Fibroblast of pulmonary artery (primary cell): ENCODE measurements around the gene L2HGDH.
"Not testable (repeated sequence)": the region's sequence is repeated elsewhere in the genome, so short reads cannot be mapped to it uniquely, and the experiment has no call there.

ENCODE experiments used
- DNase-seq: peaks from one replicate; pipeline ENCODE4 v3.0.0-alpha.2; 2010; ENCODE audit warnings: low read depth
- H3K4me3 ChIP-seq: replicated peaks from 2 replicates; pipeline ENCODE4 v1.5.1; 2011; ENCODE audit warnings: low read depth, mild to moderate bottlenecking, control low read depth, low read length, moderate library complexity
- CTCF ChIP-seq: IDR thresholded peaks from 2 replicates; pipeline ENCODE4 v1.5.1; 2011; ENCODE audit warnings: mild to moderate bottlenecking, control low read depth, low read length, inconsistent platforms; ENCODE audit errors: missing control alignments

Gene L2HGDH

GRCh38 chr14:50311972-50312733, at the start of gene L2HGDH, which contains the start of gene DMAC2L:
Gene L2HGDH, minus strand, starts transcription at chr14:50312229. Its CDS starts 79 bp downstream, at chr14:50312150.
Gene DMAC2L, plus strand, starts transcription at chr14:50312324. Its CDS starts 9,164 bp downstream, at chr14:50321488.
- peak within 1 kb of the TSS; percentile 84 for H3K4me3 ChIP-seq
- DNase-seq, result peak; percentile 91
- no peak for TF ChIP-seq CTCF

GRCh38 chr14:50360851-50361250, 48.8 kb upstream of the L2HGDH start:
- no peak for TF ChIP-seq CTCF
- no peak for DNase-seq
- H3K4me3 ChIP-seq, result no peak overlapping the region

DNA sequence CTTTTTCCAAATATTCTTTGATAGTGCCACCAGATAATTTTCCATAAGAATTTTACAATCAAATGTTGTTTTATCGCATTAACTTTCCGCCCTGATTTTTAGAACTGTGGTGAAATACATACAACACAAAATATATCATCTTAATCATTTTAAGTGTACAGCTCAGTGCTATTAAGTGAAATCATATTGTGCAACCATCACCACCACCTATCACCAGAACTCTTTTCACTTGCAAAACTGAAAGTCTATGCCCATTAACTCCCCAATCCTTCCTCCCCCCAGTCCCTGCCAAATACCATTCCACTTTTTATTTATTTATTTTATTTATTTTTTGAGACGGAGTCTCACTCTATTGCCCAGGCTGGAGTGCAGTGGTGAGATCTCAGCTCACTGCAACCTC, 48.1 kb upstream of the L2HGDH start:
- no peak for DNase-seq
- H3K4me3 ChIP-seq, result no peak overlapping the region
- no peak for TF ChIP-seq CTCF

GRCh38 chr14:50359631-50360030, 47.6 kb upstream of the L2HGDH start:
- no peak for DNase-seq
- TF ChIP-seq CTCF, result no peak

DNA sequence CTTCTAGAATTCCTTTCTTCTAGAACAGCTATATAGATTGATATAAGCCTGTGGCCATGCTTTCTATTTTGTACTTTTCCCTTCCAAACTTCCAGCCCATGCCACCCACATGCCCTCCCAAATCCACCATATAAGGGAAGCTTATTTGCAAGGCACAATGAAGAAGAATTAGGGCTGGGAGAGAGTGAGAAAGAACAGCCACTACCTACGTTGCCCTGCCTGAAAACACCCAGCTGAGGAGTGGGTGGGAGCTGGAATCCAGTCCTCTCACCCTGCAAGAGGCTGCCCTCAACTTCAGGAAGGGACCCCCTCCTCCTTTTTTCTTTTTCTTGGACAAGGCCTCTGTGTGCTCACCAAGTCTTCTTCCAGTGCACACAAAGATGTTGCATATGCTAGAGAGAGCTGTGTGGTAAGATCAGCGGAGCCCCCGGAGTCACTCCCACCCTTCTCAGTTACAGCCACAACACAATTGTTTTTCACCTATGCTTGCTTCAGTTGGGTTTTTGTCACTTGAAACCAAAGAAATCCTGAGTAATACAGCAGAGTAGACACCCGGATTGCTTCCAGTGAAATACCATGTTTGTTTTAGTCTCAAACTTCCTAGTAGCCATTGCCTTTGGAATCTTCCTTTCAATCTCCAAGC, 45.8 kb upstream of the L2HGDH start:
- TF ChIP-seq CTCF, result no peak
- no peak overlapping the region for H3K4me3 ChIP-seq
- no peak for DNase-seq

More at GRCh38 chr14:50359631-50360030, 47.6 kb upstream of the L2HGDH start:
- H3K4me3 ChIP-seq, result no peak overlapping the region

- H3K4me3 ChIP-seq, result no peak overlapping the region
- no peak for TF ChIP-seq CTCF
- no peak for DNase-seq
Observed at GRCh38 chr14:50357124-50357523, 45.1 kb upstream of the L2HGDH start.

- not testable (repeated sequence) for H3K4me3 ChIP-seq, DNase-seq
Observed at GRCh38 chr14:50356283-50356682, 44.3 kb upstream of the L2HGDH start.
